ENCODE measurements around the gene PPP4R3A. TPM values are rescaled to one million over a fixed set of nuclear protein-coding genes. Genes with fewer than 3 reads are reported as not detected.

PPP4R3A gene
- total and polyA plus RNA-seq, 12 donors: 32.2 to 60.6 (median 41.0) TPM

DNA sequence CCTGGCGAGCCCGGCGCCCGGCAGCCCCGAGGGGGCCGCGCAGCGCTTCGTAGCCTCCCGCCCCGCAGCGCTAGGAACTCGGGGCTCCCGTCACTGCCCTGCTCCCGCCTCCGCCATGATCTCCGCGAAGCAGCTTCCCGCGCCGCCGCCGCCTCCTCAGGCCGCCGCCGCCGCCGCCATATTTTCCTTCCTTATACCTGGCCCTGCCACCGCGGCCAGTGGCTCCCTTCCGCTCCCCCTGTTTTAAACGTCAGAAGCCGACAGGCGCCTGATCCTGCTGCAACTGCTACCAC is 286 bp downstream of the PPP4R3A start:
- 0 to 2% methylated on average over 19 to 34 of the region's 34 CpGs for WGBS, 2 donors
- Histone ChIP-seq H3K4me3 (peak overlapping the region; percentile 75 to 96 (median 92)), H3K4me1 (peaks cover 3 to 46% (median 33%) of the 10 kb centered on the region in 9 donors), H3K36me3 (peaks cover 0 to 22% (median 0%) of the 10 kb centered on the region in 9 donors), H3K27ac (peak overlapping the region; percentile 97 to 100 (median 99)), H3K27me3 (peaks cover 0 to 4% (median 0%) of the 10 kb centered on the region in 7 donors), H3K9me3 (no peaks in the 10 kb centered on the region)
- ATAC-seq (peak; percentile 35 to 64 (median 54)), DNase-seq (no peak)
- TF ChIP-seq, protein P1, sequence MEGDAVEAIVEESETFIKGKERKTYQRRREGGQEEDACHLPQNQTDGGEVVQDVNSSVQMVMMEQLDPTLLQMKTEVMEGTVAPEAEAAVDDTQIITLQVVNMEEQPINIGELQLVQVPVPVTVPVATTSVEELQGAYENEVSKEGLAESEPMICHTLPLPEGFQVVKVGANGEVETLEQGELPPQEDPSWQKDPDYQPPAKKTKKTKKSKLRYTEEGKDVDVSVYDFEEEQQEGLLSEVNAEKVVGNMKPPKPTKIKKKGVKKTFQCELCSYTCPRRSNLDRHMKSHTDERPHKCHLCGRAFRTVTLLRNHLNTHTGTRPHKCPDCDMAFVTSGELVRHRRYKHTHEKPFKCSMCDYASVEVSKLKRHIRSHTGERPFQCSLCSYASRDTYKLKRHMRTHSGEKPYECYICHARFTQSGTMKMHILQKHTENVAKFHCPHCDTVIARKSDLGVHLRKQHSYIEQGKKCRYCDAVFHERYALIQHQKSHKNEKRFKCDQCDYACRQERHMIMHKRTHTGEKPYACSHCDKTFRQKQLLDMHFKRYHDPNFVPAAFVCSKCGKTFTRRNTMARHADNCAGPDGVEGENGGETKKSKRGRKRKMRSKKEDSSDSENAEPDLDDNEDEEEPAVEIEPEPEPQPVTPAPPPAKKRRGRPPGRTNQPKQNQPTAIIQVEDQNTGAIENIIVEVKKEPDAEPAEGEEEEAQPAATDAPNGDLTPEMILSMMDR (IDR thresholded peaks at IDR 0.05): no peak
- intact Hi-C loops (cut with DNase I): no loop called here

DNA sequence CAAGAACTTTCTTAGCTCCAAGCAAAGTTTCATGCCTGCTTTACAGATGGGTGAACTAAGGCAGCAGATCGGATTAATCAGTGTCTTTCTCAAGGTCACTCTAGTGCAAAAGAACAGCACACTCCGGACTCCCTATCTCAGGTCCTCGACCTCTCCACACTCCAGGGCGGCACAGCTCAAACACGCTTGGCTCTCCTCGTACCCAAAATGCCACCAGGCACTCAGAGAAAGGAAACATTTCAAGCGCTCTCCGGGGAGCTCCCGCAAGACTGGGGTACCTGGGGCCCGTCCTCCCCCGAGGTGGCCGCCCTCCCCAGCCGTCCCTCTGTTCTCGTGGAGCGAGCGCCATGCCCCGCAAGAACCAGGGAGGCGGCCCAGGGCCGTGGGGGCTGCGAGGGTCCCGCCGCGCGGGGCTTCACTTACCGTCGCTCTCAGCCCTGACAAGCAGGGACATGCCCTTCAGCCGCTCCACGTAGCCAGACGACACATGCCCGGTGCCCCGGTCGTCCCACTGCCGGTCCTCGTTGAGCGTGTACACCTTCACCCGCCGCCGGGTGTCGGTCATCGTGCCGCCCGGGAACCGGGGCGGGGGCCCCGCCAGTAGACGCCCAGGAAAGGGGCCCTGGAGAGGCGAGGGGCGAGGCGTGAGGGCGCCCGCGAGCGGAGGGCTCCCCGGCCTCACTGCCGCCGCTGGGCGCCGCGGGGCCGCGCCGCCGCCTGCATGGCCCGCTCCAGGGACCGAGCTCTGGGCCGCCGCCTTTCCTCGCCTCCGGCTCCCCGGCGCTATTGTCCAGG is 830 bp downstream of the PPP4R3A start:
- peak; percentile 20 to 36 for DNase-seq
- H3K36me3 ChIP-seq: peaks cover 0 to 27% (median 0%) of the 10 kb centered on the region in 9 donors
- TF ChIP-seq, protein P1 (IDR thresholded peaks at IDR 0.05): no peak
- WGBS, 2 donors: 0 to 1% methylated on average over 46 to 56 of the region's 71 CpGs
- intact Hi-C loops (cut with DNase I): no loop called here
- peak in 5 of 8 donors; percentile 1 to 37 (median 21) for ATAC-seq
- no peaks in the 10 kb centered on the region for H3K9me3 ChIP-seq
- H3K4me3 ChIP-seq: peak overlapping the region; percentile 75 to 96 (median 92)
- peaks cover 3 to 52% (median 37%) of the 10 kb centered on the region in 9 donors for H3K4me1 ChIP-seq
- peaks cover 0 to 4% (median 0%) of the 10 kb centered on the region in 7 donors for H3K27me3 ChIP-seq
- peak overlapping the region; percentile 97 to 100 (median 99) for H3K27ac ChIP-seq

DNA sequence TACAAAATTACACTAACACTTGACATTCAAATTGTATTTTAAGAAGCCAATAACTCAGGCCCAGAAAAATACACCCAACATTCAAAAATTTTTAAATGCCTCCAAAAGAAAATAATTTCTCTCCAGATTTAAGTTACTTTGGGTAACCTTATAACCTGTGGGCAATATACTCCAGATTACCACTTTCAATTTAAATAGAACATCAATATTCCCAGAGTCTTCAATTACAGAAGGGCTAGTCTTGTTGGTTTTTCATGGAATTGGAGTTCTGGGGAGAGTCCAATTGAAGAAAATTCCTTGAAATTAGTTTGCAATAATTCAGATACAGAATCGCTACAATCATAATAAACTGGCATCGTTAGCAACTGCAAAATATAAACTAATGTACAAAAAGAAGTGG is 2.0 kb downstream of the PPP4R3A start:
- TF ChIP-seq, protein P1 (IDR thresholded peaks at IDR 0.05): no peak
- WGBS, 2 donors: 9 to 16% methylated on average over 2 of the region's 2 CpGs
- intact Hi-C loops (cut with DNase I): no loop called here
- ATAC-seq (no peak), DNase-seq (no peak)
- Histone ChIP-seq H3K27me3 (no peaks in the 10 kb centered on the region), H3K4me3 (peak overlapping the region; percentile 75 to 96 (median 92)), H3K27ac (peak overlapping the region in 8 of 10 donors; percentile 19 to 100 (median 99)), H3K9me3 (no peaks in the 10 kb centered on the region), H3K36me3 (peaks cover 0 to 39% (median 3%) of the 10 kb centered on the region in 9 donors), H3K4me1 (peaks cover 5 to 64% (median 47%) of the 10 kb centered on the region in 9 donors)

DNA sequence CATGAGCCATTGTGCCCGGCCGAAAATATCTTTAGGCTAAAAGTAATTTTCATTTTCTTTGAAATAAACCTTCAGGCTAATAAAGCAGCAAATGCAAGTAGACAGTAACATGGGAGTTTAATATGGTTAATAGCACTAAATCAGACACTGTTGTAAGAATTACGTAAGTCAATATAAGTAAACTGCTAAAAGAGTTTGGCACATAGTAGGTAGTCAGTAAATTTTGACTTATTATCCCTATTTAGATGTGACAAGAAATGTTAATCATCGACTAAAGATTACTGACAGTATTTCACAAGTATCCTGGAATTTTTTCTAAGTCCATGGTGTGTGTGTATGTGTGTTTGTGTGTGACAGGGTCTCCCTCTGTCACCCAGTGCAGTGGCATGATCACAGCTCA is 3.9 kb downstream of the PPP4R3A start:
- TF ChIP-seq, protein P1 (IDR thresholded peaks at IDR 0.05): no peak
- H3K4me1 ChIP-seq: peaks cover 6 to 77% (median 57%) of the 10 kb centered on the region in 9 donors
- H3K9me3 ChIP-seq: no peaks in the 10 kb centered on the region
- 93 to 96% methylated on average over 4 of the region's 4 CpGs for WGBS, 2 donors
- intact Hi-C loops (cut with DNase I): no loop called here
- H3K4me3 ChIP-seq: peak overlapping the region in 2 of 10 donors; percentile 4 to 8
- no peak overlapping the region for H3K27ac ChIP-seq
- ATAC-seq (no peak), DNase-seq (no peak)
- no peaks in the 10 kb centered on the region for H3K27me3 ChIP-seq
- H3K36me3 ChIP-seq: peaks cover 0 to 54% (median 3%) of the 10 kb centered on the region in 9 donors
